Transverse colon (tissue), 4 donors: ENCODE measurements around the gene PTPRN2. TPM values are rescaled to one million over a fixed set of nuclear protein-coding genes. Genes with fewer than 3 reads are reported as not detected.

ENCODE experiments used
- DNase-seq: peaks from one replicate; pipeline ENCODE4 v3.0.0-alpha.2; 2019
- H3K27ac ChIP-seq, 4 donors: fragments of 200-600 bp; sonication (generic); 2 replicates each; pipeline ENCODE4 v1.5.1; 2016 to 2018; ENCODE audit warnings: inconsistent platforms in 4 of 4
- H3K27me3 ChIP-seq: fragments of 200-600 bp; sonication (generic); 2 replicates; pipeline ENCODE4 v1.5.1; 2017; ENCODE audit warnings: inconsistent platforms
- H3K36me3 ChIP-seq, 4 donors: fragments of 200-600 bp; sonication (generic); 2 replicates each; pipeline ENCODE4 v1.5.1; 2017 to 2019; ENCODE audit warnings: inconsistent platforms in 4 of 4
- H3K4me1 ChIP-seq, 4 donors: fragments of 200-600 bp; sonication (generic); 2 replicates each; pipeline ENCODE4 v1.5.1; 2017 to 2020; ENCODE audit warnings: inconsistent platforms in 4 of 4
- H3K4me3 ChIP-seq, 4 donors: fragments of 200-600 bp; sonication (generic); 1 replicate in 1 of 4; 2 replicates in 3 of 4; pipeline versions ENCODE4 v1.5.1 to v1.6.1; 2017 to 2019; ENCODE audit warnings: inconsistent platforms in 4 of 4
- H3K9me3 ChIP-seq, 2 donors: fragments of 200-600 bp; sonication (generic); 2 replicates each; pipeline ENCODE4 v1.5.1; 2017 to 2019; ENCODE audit warnings: inconsistent platforms in 2 of 2
- EP300 ChIP-seq: sonication (generic); formaldehyde crosslinking; IDR thresholded peaks from one replicate; pipeline ENCODE4 v1.6.1; 2017; ENCODE audit warnings: antibody characterized with exemption, low read depth
- POLR2A ChIP-seq: fragments of 450-650 bp; IDR thresholded peaks from one replicate; pipeline ENCODE4 v1.6.1; 2016; ENCODE audit warnings: antibody characterized with exemption, mild to moderate bottlenecking, moderate library complexity
- POLR2AphosphoS5 ChIP-seq, 3 donors: sonication (generic); formaldehyde crosslinking; IDR thresholded peaks; one replicate each; pipeline ENCODE4 v1.6.1; 2016; ENCODE audit warnings: antibody characterized with exemption in 3 of 3
- WGBS, 2 donors: methylation state at CpG; one replicate each; pipeline ENCODE4 v1.1.5; 2018; ENCODE audit warnings: low coverage in 1 of 2; 5-methylcytosine and 5-hydroxymethylcytosine counted together
- in situ Hi-C, 4 donors: fragments of 200-750 bp; cut with MboI; loops; one replicate each; pipeline versions ENCODE4 v1.15.0 to v1.15.1; 2017; ENCODE audit warnings: low sequenced_read_pairs in 3 of 4, low pct_ligation_motif_present in 1 of 4, low pct_unique_long_range_greater_than_20kb in 1 of 4
- intact Hi-C: fragments of 100-400 bp; cut with DNase I; formaldehyde crosslinking; loops from one replicate; pipeline ENCODE4 v1.15.1; 2023; ENCODE audit warnings: low total_unique reads
- total RNA-seq, 4 donors: library from RNA; depleted of rRNA; stranded (reverse); fragments of >200 nt; gene quantifications; one replicate each; pipeline ENCODE4 v1.1.0, GENCODE V29; 2016
- TF ChIP-seq, protein P1 (sequence below), 5 experiments: fragments of 200-600 bp in 3 of 5; fragments of 450-650 bp in 2 of 5; sonication (generic) in 3 of 5; IDR thresholded peaks; 1 replicate in 2 of 5; 2 replicates in 3 of 5; pipeline ENCODE4 v1.5.1; 2016 to 2017; ENCODE audit warnings: antibody characterized with exemption in 5 of 5, inconsistent platforms in 3 of 5, mild to moderate bottlenecking in 2 of 5, moderate library complexity in 1 of 5

PTPRN2 gene
- total RNA-seq, 4 donors from 2014 or later = 15.4 to 31.1 (median 21.8) TPM

DNA sequence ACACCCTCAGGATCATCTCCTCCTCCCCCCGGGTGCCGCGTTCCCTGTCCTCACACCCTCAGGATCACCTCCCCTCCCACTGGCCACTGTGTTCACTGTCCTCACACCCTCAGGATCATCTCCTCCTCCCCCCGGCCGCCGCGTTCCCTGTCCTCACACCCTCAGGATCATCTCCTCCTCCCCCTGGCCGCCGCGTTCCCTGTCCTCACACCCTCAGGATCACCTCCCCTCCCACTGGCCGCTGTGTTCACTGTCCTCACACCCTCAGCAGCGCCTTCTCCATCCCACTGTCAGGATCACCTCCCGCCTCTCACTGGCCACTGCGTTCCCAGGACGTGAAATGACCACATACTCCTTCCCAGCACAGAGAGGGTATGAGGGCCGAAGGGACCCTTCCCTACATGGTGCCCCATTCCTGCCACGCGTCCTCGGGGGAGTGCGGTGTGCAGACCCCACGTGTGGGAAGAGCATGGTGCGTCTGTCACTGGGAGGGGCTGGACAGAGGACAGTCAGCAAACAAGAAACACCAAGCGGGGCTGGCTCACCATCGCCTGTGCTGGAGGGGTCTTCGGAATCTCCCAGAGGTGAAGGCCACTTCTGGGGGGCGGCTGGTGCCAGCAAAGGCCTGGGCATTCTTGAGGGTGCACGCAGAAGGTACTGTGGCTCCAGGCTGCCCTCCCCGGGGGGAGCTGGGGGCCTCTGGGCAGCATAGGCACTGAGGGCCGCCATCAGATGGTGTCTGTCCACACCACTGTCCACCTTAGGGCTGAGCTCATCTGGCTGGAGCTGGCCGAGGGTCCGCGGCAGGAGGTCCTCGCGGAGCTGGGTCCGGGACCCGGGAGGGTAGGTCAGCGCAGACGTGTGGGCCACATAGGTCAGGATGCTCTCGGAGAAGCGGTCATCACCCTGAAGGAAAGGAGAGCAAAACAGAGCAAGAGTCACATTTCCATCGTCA lies 421.0 kb downstream of the PTPRN2 start:
- Histone ChIP-seq H3K9me3 (no peaks in the 10 kb centered on the region), H3K27ac (no peak overlapping the region), H3K4me1 (no peaks in the 10 kb centered on the region), H3K27me3 (no peaks in the 10 kb centered on the region), H3K36me3 (no peaks in the 10 kb centered on the region), H3K4me3 (no peak overlapping the region)
- TF ChIP-seq EP300 = no peak
- TF ChIP-seq, protein P1, sequence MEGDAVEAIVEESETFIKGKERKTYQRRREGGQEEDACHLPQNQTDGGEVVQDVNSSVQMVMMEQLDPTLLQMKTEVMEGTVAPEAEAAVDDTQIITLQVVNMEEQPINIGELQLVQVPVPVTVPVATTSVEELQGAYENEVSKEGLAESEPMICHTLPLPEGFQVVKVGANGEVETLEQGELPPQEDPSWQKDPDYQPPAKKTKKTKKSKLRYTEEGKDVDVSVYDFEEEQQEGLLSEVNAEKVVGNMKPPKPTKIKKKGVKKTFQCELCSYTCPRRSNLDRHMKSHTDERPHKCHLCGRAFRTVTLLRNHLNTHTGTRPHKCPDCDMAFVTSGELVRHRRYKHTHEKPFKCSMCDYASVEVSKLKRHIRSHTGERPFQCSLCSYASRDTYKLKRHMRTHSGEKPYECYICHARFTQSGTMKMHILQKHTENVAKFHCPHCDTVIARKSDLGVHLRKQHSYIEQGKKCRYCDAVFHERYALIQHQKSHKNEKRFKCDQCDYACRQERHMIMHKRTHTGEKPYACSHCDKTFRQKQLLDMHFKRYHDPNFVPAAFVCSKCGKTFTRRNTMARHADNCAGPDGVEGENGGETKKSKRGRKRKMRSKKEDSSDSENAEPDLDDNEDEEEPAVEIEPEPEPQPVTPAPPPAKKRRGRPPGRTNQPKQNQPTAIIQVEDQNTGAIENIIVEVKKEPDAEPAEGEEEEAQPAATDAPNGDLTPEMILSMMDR (IDR thresholded peaks at IDR 0.05) = no peak
- no peak for TF ChIP-seq POLR2A
- TF ChIP-seq POLR2AphosphoS5 (IDR thresholded peaks at IDR 0.05) = no peak
- no peak for DNase-seq
- intact Hi-C loops (no loop called here), in situ Hi-C loops (no loop called here)
- 82 to 89% methylated on average over 14 to 41 of the region's 41 CpGs for WGBS, 2 donors

DNA sequence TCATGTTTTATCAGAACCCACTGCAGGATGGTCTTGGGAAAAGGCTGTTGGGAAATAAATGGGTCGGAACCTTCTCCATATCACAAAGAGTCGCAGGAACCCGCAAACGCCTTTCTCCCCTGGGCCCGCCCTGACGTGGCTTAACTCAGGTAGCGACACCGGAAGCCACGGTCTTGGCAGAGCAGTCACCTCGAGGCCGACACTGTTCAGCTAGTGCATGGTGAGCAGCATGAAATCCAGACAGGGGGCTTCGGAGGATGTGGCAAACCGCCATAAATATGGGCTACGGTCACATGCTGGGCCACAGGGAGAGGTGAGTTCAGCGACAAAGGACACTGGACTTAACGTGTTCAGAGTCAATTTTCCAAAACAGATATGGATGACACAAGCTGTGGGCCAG lies 421.9 kb downstream of the PTPRN2 start:
- H3K36me3 ChIP-seq = no peaks in the 10 kb centered on the region
- H3K27ac ChIP-seq = no peak overlapping the region
- no peak for TF ChIP-seq EP300
- TF ChIP-seq POLR2A = no peak
- no peak for TF ChIP-seq POLR2AphosphoS5 (IDR thresholded peaks at IDR 0.05)
- TF ChIP-seq, protein P1 (IDR thresholded peaks at IDR 0.05) = no peak
- H3K27me3 ChIP-seq = no peaks in the 10 kb centered on the region
- no peak for DNase-seq
- H3K4me3 ChIP-seq = no peak overlapping the region
- intact Hi-C loops = no loop called here
- in situ Hi-C loops = no loop called here
- H3K9me3 ChIP-seq = no peaks in the 10 kb centered on the region
- 93% methylated on average over 16 of the region's 16 CpGs; no CpG with 5 or more reads in 1 of the 2 donors for WGBS, 2 donors
- H3K4me1 ChIP-seq = no peaks in the 10 kb centered on the region

DNA sequence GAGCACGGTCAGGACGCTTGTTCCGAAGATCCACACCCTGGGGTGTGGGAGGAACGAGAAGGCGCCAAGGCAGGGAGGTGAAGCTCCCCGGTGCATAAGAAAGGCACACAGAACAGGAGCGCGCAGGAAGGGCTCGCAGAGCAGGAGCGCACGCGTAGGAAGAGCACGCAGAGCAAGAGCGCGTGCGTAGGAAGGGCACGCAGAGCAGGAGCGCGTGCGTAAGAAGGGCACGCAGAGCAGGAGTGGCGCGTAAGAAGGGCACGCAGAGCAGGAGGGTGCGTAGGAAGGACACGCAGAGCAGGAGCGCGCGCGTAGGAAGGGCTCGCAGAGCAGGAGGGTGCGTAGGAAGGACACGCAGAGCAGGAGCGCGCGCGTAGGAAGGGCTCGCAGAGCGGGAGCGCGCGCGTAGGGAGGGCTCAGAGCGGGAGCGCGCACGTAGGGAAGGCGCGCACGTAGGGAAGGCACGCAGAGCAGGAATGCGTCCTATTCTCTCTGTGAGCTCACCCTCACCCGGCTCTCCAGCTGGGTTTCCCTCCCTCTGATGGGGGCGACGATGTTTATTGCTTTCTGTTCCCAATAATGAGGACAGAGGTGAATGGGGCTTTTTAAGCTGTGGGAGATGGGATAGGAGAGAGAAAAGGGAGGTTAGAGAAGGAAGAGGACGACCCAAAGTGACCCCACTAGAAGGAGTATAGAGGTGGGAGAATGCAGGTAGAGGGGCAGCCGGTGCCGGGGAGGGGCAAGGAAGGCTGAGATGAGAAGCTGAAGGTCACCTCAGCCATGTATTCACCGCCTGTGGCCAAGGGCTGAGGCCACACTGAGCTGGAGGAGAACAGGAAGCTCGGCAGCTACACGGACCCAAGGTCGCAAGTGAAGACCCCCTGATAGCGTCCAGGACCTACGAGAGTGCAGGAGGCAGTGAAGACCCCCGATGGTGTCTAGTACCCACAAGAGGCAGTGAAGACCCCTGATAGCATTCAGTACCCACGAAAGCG lies 423.2 kb downstream of the PTPRN2 start:
- Histone ChIP-seq H3K36me3 (no peaks in the 10 kb centered on the region), H3K4me1 (no peaks in the 10 kb centered on the region), H3K9me3 (no peaks in the 10 kb centered on the region), H3K27me3 (no peaks in the 10 kb centered on the region), H3K4me3 (no peak overlapping the region), H3K27ac (no peak overlapping the region)
- in situ Hi-C loops (no loop called here), intact Hi-C loops (no loop called here)
- WGBS, 2 donors = 79 to 83% methylated on average over 37 to 67 of the region's 67 CpGs
- no peak for DNase-seq
- TF ChIP-seq, protein P1 (IDR thresholded peaks at IDR 0.05) = no peak

DNA sequence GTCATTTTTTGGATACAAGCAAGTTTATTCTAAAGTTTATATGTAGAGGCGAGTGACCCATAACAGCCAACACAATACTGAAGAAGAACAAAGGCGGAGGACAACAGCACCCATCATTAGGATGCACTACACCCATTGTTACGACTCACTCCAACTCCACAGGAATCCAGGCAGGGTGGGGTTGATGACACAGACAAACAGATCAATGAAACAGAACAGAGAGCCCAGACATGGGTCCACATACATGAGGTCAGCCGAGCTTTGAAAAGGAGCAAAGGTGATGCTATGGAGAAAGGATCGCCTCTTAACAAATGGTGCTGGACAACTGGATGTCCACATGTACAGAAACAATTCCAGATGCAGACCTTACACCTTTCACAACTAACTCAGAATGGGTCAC lies 426.4 kb downstream of the PTPRN2 start:
- Histone ChIP-seq H3K27ac (no peak overlapping the region), H3K27me3 (no peaks in the 10 kb centered on the region), H3K4me3 (no peak overlapping the region), H3K9me3 (no peaks in the 10 kb centered on the region), H3K4me1 (no peaks in the 10 kb centered on the region), H3K36me3 (no peaks in the 10 kb centered on the region)
- intact Hi-C loops (no loop called here), in situ Hi-C loops (no loop called here)
- no peak for DNase-seq
- 82 to 86% methylated on average over 3 to 5 of the region's 5 CpGs for WGBS, 2 donors
- TF ChIP-seq, protein P1 (IDR thresholded peaks at IDR 0.05) = no peak
- TF ChIP-seq POLR2A (no peak), EP300 (no peak), POLR2AphosphoS5 (IDR thresholded peaks at IDR 0.05) (no peak)
